GM18508 (cell line): ENCODE data around the gene LPAR3.
"Not testable (repeated sequence)": the region's sequence is repeated elsewhere in the genome, so short reads cannot be mapped to it uniquely, and the experiment has no call there.

Experiments used
- ATAC-seq: cut with Tn5 transposase; IDR thresholded peaks from one replicate; pipeline ENCODE4 v1.9.1; 2021; ENCODE audit warnings: moderate number of reproducible peaks; ENCODE audit not compliant: insufficient read depth, unreplicated experiment

The LPAR3 gene

GRCh38 chr1:84907095-84907827 lies 14.3 kb upstream of the LPAR3 start:
- ATAC-seq = no peak

GRCh38 chr1:84902727-84903126 lies 9.7 kb upstream of the LPAR3 start:
- not testable (repeated sequence) for ATAC-seq

GRCh38 chr1:84899969-84900368 lies 7.0 kb upstream of the LPAR3 start:
- ATAC-seq = no peak

GRCh38 chr1:84896279-84896678 lies 3.3 kb upstream of the LPAR3 start:
- ATAC-seq = no peak

GRCh38 chr1:84890566-84890965 lies 2.4 kb downstream of the LPAR3 start:
- ATAC-seq = no peak

GRCh38 chr1:84889437-84889836 lies 3.6 kb downstream of the LPAR3 start:
- no peak for ATAC-seq

- no peak for ATAC-seq
Observed at GRCh38 chr1:84888753-84889152, 4.3 kb downstream of the LPAR3 start.

- ATAC-seq = no peak
Observed at GRCh38 chr1:84887261-84887934, 5.6 kb downstream of the LPAR3 start.

GRCh38 chr1:84885469-84885868 lies 7.5 kb downstream of the LPAR3 start:
- no peak for ATAC-seq

- no peak for ATAC-seq
Observed at GRCh38 chr1:84884671-84885389, 8.2 kb downstream of the LPAR3 start.

GRCh38 chr1:84883286-84883685 lies 9.7 kb downstream of the LPAR3 start:
- no peak for ATAC-seq

- no peak for ATAC-seq
Observed at GRCh38 chr1:84877592-84877991, 15.4 kb downstream of the LPAR3 start.

GRCh38 chr1:84876353-84876752 lies 16.7 kb downstream of the LPAR3 start:
- ATAC-seq = no peak

GRCh38 chr1:84873366-84873765 lies 19.6 kb downstream of the LPAR3 start:
- ATAC-seq = no peak

GRCh38 chr1:84872696-84873355 lies 20.2 kb downstream of the LPAR3 start:
- ATAC-seq = no peak

- ATAC-seq = no peak
Observed at GRCh38 chr1:84871181-84871580, 21.8 kb downstream of the LPAR3 start.

- ATAC-seq = no peak
Observed at GRCh38 chr1:84870591-84870990, 22.4 kb downstream of the LPAR3 start.

- ATAC-seq = no peak
Observed at GRCh38 chr1:84869720-84870119, 23.3 kb downstream of the LPAR3 start.

- peak; percentile 80 for ATAC-seq
Observed at GRCh38 chr1:84862810-84863251, 30.2 kb downstream of the LPAR3 start.

GRCh38 chr1:84861988-84862644 lies 30.9 kb downstream of the LPAR3 start:
- no peak for ATAC-seq
